Measurements from ENCODE around the gene FAM149B1.
"Not testable (repeated sequence)": the region's sequence is repeated elsewhere in the genome, so short reads cannot be mapped to it uniquely, and the experiment has no call there.

Gene FAM149B1

DNA sequence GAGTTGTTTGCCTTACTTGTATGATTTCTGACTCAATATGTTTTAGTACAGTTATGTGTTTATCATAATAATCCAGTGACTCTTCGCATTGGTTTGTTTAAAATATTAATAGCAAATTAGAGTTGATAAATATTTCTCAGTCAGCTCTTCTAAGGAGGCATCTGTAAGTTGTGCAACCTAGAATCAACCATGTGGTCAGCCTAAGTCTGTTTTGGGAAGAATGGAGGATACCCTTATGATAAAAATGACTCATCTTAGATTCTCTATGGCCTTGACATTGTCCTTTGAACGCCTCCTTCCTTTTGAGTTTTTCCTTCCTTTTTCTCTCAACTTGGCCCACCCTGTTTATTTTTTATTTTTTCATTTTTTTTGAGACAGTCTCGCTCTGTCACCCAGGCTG is 60.3 kb downstream of the FAM149B1 start:
- no peak for DNase-seq (ENCODE audit: low read depth, low spot score)
- H3K27ac ChIP-seq = no peak overlapping the region

DNA sequence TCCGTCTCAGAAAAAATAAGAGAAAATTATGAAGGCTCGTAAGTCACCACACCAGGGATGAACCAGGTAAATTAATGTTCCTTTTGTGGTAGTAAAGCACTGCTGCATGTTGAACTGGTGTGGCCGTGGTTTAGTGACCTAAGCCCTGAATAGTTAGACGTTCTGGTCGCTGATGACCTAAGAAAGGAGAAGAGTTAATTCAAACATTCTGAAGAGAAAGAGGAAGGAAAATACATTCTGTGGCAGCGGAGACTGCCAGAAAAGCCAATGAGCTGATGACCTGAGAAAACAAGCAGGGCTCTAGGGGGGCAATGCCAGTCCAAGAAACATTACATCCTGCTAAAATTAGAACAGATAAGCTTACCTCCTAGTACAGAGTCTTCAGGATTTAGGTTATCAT is 61.6 kb downstream of the FAM149B1 start:
- no peak overlapping the region for H3K27ac ChIP-seq
- DNase-seq (ENCODE audit: low read depth, low spot score) = no peak

DNA sequence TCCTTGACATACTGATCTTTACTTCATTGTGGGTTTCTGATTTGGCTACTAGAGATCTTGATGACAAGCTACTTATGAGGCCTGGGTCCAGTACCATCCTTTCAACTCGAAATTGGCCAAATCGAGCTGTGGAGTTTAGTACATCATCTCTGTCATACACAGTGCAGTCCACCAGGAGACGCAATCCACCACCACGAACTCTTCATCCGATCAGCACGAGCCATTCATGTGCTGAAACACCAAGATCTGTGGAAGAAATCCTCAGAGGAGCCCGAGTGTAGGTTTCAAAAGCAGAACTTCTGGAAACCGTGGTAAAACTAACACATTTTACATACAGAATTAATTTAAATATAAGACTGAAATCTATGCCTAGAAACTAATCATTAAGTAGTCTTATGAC is 65.0 kb downstream of the FAM149B1 start:
- H3K27ac ChIP-seq = no peak overlapping the region
- no peak for DNase-seq (ENCODE audit: low read depth, low spot score)

DNA sequence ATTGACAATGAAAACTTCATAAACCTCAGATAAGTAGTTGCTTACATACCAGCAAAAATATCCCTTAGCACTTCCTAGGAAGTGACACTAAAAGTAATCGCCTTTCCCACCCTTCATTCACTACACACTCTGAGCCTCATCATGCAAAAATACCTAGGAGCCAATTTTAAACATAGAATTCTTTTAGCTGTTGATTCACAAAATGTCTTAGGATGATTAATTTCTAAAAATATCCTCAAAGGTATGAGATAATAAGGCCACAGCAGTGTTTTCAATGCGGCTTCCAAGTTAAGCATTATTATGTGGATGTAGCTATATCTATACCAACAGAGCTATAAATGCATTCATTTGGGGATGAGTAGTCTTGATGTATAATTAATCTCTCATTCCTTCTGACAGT is 66.0 kb downstream of the FAM149B1 start:
- no peak overlapping the region for H3K27ac ChIP-seq
- no peak for DNase-seq (ENCODE audit: low read depth, low spot score)

DNA sequence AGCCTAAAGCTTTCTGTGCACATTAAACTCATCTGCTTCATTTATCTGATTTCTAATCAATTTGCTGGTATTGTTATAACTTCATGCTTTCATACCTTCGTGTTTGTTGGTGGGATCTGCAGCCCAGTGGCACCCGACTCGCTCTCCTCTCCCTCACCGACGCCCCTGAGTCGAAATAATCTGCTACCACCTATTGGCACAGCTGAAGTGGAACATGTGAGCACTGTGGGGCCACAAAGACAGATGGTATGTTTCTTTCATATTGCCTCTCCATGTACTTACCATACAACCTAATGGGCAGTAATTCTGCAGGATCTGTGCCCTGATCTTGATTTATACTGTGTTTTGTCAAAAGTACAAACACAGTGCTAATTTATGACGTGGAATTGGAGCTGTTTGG is 66.8 kb downstream of the FAM149B1 start:
- no peak for DNase-seq (ENCODE audit: low read depth, low spot score)

DNA sequence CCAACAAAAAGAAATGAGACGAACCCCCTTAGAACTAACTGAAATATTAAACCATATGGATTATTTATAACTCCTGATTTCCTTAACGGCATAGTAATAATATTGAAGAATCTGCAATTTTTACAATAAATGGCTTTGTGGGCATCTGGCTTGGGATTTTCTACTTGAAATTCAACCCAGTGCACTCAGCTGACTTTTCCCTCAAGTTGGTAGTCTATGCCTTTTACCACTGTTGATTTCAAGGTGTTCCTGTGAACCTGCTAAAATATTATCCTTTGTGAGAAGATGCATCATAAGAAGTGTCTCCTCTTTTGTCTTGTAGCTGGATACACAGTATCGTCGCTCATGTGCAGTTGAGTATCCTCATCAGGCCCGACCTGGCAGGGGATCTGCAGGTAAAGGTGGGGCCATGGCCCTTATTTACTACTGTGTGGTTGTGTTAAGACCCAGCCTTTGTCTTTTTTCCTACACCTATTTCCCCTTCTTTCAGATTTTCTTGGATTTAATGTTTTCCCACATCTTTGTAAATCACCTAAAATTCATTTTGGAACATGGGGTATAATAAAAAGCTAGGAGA is 71.2 kb downstream of the FAM149B1 start:
- no peak for DNase-seq (ENCODE audit: low read depth, low spot score)
- no peak overlapping the region for H3K27ac ChIP-seq

More for the DNA sequence above, 66.8 kb downstream of the FAM149B1 start:
- H3K27ac ChIP-seq = no peak overlapping the region

DNA sequence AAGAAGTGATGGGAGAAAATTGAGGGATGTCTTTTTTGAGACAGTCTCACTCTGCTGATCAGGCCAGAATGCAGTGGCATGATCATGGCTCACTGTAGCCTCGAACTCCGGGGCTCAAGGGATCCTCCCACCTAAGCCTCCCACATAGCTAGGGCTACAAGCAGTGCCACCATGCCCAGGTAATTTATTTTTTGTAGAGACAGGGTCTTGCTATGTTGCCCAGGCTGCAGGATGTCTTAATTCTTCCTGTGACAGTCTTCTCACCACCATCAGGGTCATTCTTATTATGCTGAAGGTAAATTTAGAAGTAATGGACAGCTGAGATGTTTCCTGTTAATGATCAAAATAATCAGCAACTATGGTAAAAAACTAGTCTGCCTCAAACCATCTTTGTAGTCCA is 72.0 kb downstream of the FAM149B1 start:
- H3K27ac ChIP-seq = no peak overlapping the region
- DNase-seq (ENCODE audit: low read depth, low spot score) = no peak

DNA sequence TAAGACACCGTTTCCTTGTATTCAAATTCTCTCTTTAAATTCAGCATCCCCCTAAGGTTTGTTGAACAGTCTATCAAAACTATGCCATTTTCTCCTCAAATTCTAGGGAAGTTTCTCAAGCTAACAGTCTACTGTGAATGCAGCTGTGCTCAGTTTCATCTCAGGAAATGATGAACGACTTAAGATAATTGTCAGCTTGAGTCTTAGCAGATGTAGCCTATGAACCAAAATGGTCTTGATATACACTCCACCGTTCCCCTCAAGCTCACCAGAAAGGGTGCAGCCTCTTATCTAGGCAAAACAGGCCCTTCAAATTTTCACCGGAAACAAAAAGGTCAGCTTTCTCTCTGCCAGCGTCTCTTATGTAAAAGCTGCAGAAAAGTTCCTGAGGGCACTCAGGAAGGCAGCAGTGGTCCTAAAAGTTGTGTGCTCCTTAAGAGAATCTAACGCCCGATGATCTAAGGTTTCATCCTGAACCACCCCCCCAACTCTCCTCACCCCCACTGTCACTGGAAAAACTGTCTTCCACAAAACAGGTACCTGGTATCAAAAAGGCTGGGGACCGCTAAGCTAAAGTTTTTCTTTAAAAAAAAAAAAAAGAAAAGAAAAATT is 77.1 kb downstream of the FAM149B1 start:
- DNase-seq (ENCODE audit: low read depth, low spot score) = no peak
- no peak overlapping the region for H3K27ac ChIP-seq

DNA sequence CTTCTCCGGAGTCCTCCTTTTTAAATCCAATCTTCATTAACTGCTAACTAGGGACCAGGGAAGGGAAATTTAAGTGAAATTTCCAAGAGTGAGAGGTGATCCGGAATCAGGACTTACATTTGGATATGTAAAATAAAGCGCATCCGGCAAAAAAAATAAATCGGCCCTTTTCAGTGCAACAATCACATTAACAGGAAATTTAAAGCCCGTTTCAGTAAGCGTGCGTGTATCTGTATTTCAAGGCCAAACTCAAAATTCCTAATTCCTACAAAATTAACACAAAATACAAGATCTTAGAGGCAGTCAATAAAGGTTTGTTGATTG is 78.4 kb downstream of the FAM149B1 start:
- H3K27ac ChIP-seq = peak overlapping the region; percentile 84
- no peak for DNase-seq (ENCODE audit: low read depth, low spot score)

DNA sequence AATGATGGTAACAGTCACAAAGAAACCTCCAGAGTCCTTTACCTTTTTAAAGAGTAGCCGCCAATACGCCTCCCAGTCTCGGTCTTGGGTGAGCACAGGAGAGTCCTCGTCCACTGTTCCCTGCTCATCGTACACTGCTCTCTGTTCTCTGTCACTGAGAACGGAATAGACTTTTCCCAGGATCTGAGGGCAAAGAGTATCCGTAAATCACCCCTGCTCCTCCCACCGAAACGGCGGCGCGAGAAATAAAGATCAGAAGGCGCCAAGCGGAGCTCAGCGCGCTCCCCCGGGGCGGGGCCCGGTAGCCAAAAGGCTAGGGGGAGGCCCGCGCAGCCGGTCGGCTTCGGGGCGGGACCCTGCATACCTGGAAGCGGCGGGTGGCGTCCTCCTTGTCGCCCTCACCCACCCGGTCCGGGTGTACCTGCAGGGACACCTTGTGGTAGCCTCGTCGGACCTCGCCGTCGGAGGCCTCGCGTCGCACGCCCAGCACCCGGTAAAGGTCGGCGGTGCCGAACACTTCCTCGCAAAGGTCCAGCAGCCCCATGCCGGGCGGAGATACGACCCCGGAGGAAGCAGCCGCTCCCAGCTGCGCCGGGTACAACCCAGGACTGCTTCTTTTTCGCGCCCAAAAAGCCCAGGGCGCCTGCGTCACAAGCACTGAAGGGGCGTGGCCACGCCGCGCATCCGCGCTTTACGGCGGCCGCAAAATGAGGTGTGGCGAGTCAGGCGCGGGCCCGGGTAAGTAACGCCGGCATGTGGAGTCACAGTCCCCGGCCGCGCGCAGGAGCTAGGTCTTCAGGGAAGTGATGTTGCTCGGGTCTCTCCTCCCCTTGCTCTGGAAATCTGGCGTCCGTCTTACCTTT is 79.0 kb downstream of the FAM149B1 start, which contains the start of gene DNAJC9:
DNAJC9 (minus strand) TSS at position 610 of the 863 bp plus-strand sequence; CDS start at position 544, 66 bp downstream.
- peak; percentile 73 for DNase-seq (ENCODE audit: low read depth, low spot score)
- H3K27ac ChIP-seq = peak within 1 kb of the TSS; percentile 84

DNA sequence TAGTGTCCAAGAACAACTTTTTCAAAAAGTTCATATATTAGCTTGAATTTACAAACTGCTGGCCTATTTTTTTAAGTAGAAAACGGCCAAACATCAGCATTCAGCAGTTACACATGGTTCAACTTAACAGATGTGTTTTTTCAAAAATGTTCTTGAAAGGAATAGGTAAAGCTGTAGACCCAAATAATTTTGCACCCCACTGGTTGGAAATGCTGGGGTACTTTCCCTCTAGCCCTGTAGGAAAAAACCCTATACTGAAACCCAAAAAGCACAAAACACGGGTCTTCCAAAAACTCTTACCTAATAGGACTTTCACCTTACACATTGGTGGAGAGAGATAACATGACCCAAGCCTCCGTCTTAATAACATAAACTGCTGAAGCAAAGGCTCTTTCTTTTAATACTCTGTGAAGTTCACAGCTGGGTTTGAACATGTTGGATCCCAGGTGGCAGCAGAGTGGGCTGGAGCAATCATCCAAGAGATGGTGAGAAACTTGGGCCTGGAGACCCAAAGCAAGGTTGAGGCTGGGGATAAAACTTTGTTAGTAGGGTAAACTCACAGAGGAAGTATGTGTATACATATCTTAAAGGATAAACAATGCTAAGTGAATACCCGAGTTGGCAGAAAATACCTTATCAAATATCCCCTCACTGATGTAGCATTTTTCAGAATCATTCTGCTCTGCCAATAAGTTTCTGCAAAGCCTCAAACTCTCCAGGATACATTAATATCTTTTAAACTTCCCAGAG is 79.8 kb downstream of the FAM149B1 start:
- H3K27ac ChIP-seq = peak overlapping the region; percentile 84
- no peak for DNase-seq (ENCODE audit: low read depth, low spot score)

DNA sequence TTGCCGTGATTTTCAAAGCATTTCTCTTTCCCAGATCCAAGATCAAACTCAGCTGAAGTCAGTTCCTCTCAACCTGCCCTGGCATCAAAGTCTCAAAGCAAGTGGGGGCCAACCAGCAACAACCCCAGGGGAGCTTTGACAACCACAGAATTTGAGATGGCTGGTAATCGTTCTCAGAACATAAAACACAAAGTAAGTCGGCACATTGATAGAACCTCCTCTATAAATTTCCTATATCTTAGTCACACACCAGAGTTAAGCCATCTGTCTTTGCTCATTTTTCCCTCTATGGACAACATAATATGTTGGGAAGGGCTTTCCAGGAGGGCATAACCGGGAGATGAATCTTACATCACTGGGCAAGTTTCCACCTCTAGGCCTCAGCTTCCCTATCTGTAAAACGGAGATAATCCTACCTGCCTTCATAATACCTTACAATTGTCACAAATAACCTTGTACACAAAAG is 80.4 kb downstream of the FAM149B1 start:
- H3K27ac ChIP-seq = peak overlapping the region; percentile 84

DNA sequence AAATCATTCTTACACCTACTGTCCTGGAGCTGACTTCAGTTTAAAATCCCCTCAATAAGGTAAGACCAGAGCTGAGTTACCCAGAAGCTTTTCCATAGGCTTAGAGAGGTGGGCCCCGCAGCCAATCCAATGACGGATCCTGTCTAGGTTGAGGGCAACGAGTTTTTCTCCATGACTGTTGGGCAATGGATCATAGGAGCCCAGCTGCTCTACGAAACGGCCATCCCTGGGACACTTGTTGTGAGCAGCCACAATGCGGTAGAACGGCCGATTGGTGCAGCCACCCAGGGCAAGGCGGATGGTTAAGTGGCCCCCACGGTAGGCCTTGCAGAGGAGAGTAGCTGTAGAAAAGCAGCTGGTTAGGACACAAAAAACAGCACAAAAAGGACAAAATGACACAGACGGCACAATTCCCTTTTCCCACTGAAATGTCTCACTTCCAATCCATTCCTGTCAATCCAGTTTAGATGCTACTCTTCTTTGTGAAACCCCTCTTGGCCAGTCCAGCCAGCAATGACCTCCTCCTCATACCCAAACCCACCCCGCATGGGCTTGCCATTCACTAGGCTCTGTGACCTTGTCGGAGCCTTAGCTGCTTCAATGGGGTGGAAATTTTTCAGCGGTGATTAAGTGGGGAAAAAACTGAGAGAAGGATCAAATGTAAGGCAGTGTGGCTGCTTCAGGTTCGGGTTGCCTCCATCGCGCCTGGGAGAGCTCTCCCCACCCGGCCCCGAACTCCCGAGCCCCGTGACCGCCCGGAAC is 83.9 kb downstream of the FAM149B1 start:
- DNase-seq (ENCODE audit: low read depth, low spot score) = no peak
- H3K27ac ChIP-seq = peak overlapping the region; percentile 91

More for the DNA sequence above, 80.4 kb downstream of the FAM149B1 start:
- no peak for DNase-seq (ENCODE audit: low read depth, low spot score)

DNA sequence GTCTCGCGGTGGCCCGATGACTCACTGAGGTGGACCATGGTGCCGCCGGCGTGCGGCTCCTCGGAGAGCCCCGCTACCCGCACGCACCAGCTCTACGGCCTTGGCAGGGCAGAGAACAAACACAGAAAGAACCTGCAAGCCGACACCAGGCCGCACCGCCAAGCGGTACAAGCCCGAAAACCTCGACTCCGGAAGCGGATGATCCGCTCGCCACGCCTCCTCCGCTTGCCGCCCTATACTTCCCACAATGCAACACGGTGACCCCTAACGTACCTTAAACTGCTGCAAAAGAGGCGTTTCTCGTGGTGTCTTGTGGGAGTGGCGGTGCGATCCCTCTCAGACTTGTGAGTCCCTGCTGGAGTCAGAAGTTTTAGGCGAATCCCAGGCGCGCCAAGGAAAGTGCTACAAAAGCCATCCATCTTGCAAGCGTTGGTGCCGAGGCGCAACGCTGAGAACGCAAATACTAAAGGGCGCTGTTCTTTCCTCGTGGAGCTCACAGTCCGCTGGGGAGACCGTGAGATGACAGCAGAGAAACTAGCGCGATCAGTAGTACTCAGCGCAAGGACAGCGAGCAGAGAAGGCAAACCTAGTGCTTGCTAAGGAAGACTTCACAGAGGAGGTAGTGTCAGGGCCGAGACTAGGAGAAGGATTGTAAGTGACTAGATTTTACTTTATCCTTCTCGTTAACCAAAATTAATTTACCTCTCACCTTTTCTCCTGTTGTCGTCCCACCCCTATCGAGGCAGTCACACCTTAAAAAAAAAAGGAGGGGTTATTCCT is 84.7 kb downstream of the FAM149B1 start, which contains the start of gene MRPS16:
MRPS16 (minus strand) TSS at position 200 of the 780 bp plus-strand sequence; CDS start at position 38, 162 bp downstream.
- DNase-seq (ENCODE audit: low read depth, low spot score) = peak; percentile 85
- peak within 1 kb of the TSS; percentile 91 for H3K27ac ChIP-seq

DNA sequence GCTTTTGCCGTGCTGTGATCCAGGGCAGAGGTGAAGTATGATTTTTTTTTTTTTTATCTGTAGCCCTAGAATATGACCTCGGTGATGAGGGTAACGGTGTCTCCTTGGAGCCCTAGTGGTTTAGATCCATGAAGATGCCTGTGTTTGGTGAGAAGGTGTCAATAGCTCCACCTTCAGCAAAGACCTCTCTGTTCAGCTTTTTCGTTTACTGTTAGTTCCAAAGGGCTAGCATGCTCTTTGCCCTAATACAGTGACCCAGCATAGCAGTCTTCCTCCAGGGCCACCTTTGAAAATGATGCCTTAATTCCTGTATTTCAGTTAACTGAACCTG is 85.3 kb downstream of the FAM149B1 start:
- H3K27ac ChIP-seq = peak overlapping the region; percentile 91
- DNase-seq (ENCODE audit: low read depth, low spot score) = no peak

DNA sequence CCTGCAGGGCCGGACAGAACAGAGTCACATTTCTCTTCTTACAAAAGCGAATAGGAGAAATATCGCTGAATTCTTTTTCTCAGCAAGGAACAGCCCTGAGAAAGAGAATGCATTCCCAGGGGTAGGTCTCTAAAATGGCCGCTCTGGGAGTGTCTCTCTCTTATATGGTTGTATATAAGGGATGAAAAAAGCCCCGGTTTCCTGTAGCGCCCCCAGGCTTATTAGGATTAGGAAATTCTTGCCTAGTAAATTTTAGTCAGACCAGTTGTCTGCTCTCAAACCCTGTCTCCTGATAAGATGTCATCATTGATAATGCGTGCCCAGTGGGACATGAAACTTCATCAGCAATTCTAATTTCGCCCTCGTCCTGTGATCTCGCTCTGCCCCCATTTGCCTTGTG is 90.7 kb downstream of the FAM149B1 start:
- not testable (repeated sequence) for H3K27ac ChIP-seq; DNase-seq (ENCODE audit: low read depth, low spot score)

DNA sequence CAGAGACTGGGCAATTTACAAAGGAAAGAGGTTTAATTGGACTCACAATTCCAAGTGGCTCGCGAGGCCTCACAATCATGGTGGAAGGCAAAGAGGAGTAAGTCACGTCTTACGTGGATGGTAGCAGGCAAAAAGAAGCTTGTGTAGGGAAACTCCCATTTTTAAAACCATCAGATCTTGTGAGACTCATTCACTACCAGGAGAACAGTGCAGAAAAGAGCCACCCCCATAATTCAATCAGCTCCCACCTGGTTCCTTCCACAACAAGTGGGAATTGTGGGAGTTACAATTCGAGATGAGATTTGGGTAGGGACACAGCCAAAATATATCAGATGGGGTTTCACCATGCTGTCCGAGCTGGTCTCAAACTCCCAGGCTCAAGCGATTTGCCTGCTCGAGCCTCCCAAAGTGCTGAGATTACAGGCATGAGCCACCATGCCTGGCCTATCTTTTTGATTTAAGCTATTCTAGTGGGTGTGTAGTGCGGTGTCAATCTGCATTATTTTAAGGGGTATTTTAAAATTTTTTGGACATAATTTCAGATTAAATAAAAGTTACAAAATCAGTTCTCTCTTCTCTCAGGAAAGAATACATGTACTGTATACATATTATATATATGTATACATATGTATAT is 93.6 kb downstream of the FAM149B1 start:
- peak overlapping the region; percentile 87 for H3K27ac ChIP-seq

DNA sequence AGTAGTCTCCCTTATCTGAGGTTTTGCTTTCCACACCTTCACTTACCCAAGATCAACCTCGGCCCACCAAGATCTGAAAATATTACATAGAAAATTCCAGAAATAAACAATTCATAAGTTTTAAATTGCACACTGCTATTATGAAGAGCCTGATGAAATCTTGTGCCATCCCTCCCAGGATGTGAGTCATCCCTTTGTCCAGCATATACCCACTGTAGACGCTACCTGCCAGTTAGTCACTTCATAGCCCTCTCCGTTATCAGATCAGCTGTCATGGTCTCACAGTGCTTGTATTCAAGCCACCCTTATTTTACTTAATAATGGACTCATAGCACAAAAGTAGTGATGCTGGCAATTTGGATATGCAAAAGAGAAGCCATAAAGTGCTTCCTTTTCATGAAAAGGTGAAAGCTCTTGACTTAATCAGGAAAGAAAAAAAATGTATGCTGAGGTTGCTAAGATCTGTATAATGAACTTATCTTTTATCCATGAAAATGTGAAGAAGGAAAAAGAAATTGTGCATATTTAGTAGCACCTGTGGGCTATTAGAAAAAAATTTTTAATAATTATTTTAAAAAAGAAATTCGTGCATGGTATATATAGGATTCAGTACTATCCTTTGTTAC is 94.3 kb downstream of the FAM149B1 start:
- H3K27ac ChIP-seq = peak overlapping the region; percentile 87
- DNase-seq (ENCODE audit: low read depth, low spot score) = peak; percentile 76

More for the DNA sequence above, 93.6 kb downstream of the FAM149B1 start:
- DNase-seq (ENCODE audit: low read depth, low spot score) = no peak

Measured in epithelial cell of prostate (primary cell).